ENCODE results near the gene CCDC92. TPM values are rescaled to one million over a fixed set of nuclear protein-coding genes. Genes with fewer than 3 reads are reported as not detected.

CCDC92 gene
- total and polyA plus RNA-seq, 9 donors, result 13.9 to 51.0 (median 34.6) TPM

DNA sequence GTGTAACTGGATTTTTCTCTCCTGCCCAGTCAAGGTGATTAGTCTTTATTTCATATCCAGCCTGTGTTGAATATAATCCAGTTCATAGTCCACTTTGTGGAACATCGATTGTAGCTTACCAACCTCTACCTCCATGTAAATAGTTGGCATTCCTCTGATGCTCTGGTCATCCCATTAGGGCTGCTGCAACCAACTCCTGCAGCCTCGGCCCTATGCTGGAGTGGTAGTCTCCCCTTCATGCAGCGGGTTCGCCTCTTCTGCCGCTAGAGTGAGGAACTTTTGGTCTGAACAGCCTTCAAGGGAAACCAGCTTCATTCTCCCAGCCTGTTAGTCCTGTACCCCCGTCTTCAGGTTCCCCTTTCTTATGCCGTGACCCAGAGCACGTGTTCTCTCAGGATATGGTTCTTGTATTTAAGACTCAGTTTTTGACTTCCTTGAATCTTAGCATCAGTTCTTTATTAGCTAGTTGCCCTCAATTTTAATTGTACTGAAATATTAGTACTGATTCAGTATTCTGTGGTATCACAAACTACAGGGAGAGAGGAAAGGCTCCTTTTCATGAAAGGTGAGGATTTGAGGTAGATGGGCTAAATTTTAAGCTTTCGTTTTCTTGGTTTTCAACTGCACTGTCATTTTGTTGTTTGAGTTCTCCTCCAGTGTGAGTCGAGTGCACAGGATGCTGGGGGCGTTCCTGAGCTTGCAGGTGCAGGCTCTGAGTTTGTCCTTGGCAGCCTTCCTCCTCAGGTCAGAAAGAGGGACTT lies 33.6 kb upstream of the CCDC92 start:
- intact Hi-C loops (cut with DNase I), result no loop called here
- H3K27ac ChIP-seq, result no peak overlapping the region
- DNase-seq, result no peak
- H3K9me3 ChIP-seq, result no peaks in the 10 kb centered on the region
- H3K27me3 ChIP-seq, result no peaks in the 10 kb centered on the region
- no peaks in the 10 kb centered on the region for H3K36me3 ChIP-seq
- 78 to 85% (median 80%) methylated on average over 11 of the region's 11 CpGs for WGBS, 3 donors
- TF ChIP-seq POLR2A (IDR thresholded peaks at IDR 0.05) (no peak), EP300 (IDR thresholded peaks at IDR 0.05) (no peak), CTCF (IDR thresholded peaks at IDR 0.05) (no peak)
- no peak overlapping the region for H3K4me3 ChIP-seq
- H3K4me1 ChIP-seq (ENCODE audit: insufficient read depth), result no peaks in the 10 kb centered on the region

DNA sequence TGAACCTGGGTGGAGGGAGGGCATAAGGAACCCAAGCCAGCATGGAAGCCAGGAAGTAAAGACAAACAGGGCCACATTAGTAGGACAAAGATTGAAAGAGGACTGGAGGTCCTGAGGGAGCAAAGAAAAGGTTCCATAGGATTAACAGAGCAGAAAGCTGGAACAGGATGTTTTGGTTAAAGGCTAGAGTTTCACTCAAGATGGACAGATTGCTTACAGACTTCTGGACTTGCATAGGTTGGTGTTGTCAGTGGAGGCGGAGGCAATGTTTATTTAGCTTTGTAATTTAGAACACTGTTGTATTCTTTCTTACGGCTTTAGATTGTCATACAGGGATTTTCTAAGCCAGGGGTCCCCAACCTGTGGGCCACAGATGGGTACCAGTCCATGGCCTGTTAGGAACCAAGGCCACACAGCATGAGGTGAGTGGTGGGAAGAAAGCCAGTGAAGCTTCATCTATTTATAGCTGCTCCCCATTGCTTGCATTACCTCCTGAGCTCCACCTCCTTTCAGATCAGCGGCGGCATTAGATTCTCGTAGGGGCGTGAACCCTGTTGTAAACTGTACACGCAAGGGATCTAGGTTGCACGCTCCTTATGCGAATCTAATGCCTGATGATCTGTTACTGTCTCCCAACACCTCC lies 31.7 kb upstream of the CCDC92 start:
- H3K4me1 ChIP-seq (ENCODE audit: insufficient read depth), result no peaks in the 10 kb centered on the region
- no peaks in the 10 kb centered on the region for H3K9me3 ChIP-seq
- intact Hi-C loops (cut with DNase I), result no loop called here
- H3K27ac ChIP-seq, result no peak overlapping the region
- 96 to 99% (median 96%) methylated on average over 9 of the region's 9 CpGs for WGBS, 3 donors
- H3K4me3 ChIP-seq, result no peak overlapping the region
- DNase-seq, result no peak
- no peak for TF ChIP-seq POLR2A (IDR thresholded peaks at IDR 0.05)
- TF ChIP-seq EP300 (IDR thresholded peaks at IDR 0.05), result no peak
- no peak for TF ChIP-seq CTCF (IDR thresholded peaks at IDR 0.05)
- no peaks in the 10 kb centered on the region for H3K36me3 ChIP-seq
- no peaks in the 10 kb centered on the region for H3K27me3 ChIP-seq

DNA sequence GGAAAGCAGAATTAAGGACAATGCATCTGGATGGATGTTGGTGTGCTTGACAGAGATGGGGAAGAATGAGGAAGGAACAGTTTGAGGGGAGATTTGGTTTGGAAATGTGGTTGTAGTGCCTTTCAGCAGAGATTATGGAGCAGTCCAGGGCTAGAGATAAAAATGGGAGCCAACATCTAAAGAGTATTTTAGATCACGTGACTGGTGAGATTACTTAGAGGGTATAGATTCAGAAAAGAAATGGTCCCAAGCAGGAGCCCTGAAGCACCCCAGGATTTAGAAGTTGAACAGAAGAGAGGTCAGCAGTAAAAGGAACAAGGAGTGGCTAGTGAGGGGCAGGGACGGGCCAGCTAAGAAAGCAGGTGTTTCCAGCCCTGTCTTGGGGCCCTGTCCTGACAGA lies 30.0 kb upstream of the CCDC92 start:
- Histone ChIP-seq H3K9me3 (no peaks in the 10 kb centered on the region), H3K36me3 (no peaks in the 10 kb centered on the region), H3K4me1 (ENCODE audit: insufficient read depth) (no peaks in the 10 kb centered on the region), H3K27ac (no peak overlapping the region), H3K4me3 (no peak overlapping the region), H3K27me3 (no peaks in the 10 kb centered on the region)
- intact Hi-C loops (cut with DNase I), result no loop called here
- DNase-seq, result no peak
- TF ChIP-seq CTCF (IDR thresholded peaks at IDR 0.05), result no peak
- TF ChIP-seq EP300 (IDR thresholded peaks at IDR 0.05), result no peak
- 69 to 93% (median 93%) methylated on average over 2 of the region's 2 CpGs for WGBS, 3 donors

DNA sequence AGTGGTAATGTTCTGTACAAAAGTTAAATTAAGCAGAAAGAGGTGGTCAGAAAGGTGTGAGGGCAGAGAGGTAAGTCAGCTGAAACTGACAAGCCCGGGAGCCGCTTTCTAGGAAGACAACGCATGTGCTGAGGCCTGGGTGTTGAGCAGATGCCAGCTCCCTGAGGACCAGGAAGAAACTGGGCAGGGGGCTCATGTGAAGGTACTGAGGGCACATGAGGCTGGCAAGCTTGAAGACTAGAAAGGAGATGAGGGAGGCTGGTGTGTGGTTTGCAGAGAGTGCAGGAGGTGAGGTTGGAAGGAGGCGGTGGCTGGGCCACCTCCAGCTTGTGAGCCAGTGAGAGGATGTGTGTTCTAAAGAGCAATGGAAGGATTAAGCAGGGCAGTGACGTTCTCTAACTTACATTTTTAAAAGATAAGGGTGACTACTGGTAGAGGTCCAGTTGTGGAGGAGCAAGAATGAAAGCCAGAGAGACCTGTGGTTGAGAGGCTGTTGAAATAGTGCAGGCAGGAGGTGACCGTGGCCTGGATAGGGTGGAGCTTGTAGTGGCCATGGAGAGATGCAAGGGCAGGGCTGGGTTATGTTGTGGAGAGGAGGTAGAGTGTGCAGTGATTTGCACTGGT lies 29.5 kb upstream of the CCDC92 start:
- Histone ChIP-seq H3K4me1 (ENCODE audit: insufficient read depth) (no peaks in the 10 kb centered on the region), H3K27ac (no peak overlapping the region), H3K4me3 (no peak overlapping the region), H3K36me3 (no peaks in the 10 kb centered on the region), H3K27me3 (no peaks in the 10 kb centered on the region), H3K9me3 (no peaks in the 10 kb centered on the region)
- DNase-seq, result no peak
- intact Hi-C loops (cut with DNase I), result no loop called here
- WGBS, 3 donors, result 76 to 85% (median 83%) methylated on average over 6 of the region's 6 CpGs
- TF ChIP-seq CTCF (IDR thresholded peaks at IDR 0.05) (no peak), EP300 (IDR thresholded peaks at IDR 0.05) (no peak), POLR2A (IDR thresholded peaks at IDR 0.05) (no peak)
